Stimulated activated CD8-positive, alpha-beta memory T cell treated with anti-CD3 and anti-CD28 coated beads, Interleukin-4, amount 100 ng/mL, for 1 hour (primary cell): Measurements from ENCODE around the gene HECTD4.
A peak's percentile ranks its signal among the peaks of the same experiment; 100 is the strongest.

Experiments
- DNase-seq, 2 donors: peaks; one replicate each; pipeline ENCODE4 v3.0.0-alpha.2; 2020; ENCODE audit warnings: low read depth in 2 of 2, low spot score in 1 of 2

The HECTD4 gene

GRCh38 chr12:112182499-112182898 is 199.7 kb downstream of the HECTD4 start:
- DNase-seq, result no peak

DNA sequence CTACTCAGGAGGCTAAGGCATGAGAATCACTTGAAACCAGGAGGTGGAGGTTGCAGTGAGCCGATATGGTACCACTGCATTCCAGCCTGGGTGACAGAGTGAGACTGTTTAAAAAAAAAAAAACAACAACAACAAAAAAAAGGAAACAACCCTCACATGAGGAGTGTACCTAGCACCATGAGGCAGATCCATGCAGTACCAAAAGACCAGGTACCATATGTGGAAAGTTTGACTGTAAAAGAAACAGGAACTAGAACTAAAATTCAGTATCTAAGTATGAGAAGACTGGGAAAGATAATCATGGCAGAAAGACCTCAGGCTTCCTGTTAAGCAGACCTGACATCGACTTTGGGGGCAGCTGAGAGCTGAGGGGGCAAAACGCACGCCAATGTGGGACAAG is 201.8 kb downstream of the HECTD4 start:
- no peak for DNase-seq

DNA sequence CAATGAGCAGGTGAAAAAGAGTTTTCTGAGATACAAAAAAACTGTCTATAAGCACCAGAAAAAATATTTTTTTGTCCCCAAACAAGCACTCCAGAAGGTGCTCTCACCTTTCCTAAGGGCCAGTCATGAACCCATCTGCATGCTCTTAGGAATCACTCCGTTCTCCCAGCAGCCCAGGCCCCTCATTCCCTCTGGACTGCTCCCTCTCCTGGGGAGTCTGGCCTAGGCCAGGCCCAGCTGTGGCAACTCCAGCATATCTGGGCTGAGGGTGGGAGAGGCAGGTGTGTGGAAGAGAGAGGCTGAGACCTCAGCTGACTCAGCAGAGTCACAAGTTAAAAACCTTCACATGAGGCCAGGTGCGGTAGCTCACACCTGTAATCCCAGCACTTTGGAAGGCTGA is 202.3 kb downstream of the HECTD4 start:
- no peak for DNase-seq

GRCh38 chr12:112179341-112179740 is 202.9 kb downstream of the HECTD4 start:
- DNase-seq, result no peak

DNA sequence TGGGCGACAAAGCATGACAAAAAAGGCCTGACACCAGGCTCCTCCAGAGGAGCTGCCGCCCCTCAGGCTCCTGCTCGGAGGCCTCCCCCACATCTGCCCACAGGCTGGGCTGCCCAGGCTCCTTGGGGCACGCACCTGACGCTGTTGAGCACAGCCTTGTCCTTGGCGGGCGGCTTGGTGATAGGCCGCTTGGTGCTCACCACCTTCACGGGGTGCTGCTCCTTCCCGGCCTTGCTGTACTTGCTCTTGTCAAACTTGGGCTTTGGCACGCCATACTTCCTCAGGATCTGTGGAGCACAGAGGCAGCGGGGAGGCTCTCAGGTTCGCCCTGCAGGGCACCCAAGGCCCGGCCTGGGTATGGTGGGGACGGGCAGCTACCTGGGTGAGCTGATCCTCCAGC is 203.4 kb downstream of the HECTD4 start:
- no peak for DNase-seq

- DNase-seq, result no peak
These were observed 205.8 kb downstream of the HECTD4 start for GRCh38 chr12:112176321-112177010.

GRCh38 chr12:112175361-112176155 is 206.7 kb downstream of the HECTD4 start:
- DNase-seq, result no peak

DNA sequence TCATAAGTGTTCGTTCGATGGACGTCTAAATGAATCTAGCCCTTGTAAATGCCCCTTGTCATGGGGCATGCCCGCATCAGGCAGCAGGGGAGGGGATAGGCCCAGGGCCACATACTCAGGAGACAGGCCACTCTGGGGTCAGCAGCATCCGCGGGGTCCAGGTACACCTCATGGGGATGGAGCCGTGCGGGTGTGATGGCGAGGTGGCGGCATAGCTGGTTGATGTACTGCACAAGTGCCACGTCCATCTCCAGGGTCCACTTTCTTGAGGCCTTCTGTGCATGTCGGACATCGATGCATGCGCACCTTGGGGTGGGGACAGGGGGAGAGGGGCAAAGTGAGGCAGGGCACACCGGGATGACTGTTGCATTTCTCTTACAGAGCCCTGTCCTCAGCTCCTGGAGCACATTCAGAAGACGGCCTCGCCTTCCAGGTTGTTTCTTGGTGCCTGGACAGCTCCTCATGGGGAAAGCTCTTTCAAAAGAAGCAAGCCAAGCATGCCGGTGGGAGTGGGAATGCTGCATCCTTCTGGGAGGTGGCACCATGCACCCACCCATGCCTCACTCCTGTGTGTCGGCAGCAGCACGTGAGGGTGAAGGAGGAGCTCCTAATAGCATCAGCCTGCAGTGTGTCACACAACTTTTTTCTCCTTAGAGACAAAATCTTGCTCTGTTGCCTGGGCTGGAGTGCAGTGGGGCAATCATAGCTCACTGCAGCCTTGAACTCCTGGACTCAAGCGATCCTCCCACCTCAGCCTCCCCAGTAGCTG is 209.5 kb downstream of the HECTD4 start:
- DNase-seq, result no peak

DNA sequence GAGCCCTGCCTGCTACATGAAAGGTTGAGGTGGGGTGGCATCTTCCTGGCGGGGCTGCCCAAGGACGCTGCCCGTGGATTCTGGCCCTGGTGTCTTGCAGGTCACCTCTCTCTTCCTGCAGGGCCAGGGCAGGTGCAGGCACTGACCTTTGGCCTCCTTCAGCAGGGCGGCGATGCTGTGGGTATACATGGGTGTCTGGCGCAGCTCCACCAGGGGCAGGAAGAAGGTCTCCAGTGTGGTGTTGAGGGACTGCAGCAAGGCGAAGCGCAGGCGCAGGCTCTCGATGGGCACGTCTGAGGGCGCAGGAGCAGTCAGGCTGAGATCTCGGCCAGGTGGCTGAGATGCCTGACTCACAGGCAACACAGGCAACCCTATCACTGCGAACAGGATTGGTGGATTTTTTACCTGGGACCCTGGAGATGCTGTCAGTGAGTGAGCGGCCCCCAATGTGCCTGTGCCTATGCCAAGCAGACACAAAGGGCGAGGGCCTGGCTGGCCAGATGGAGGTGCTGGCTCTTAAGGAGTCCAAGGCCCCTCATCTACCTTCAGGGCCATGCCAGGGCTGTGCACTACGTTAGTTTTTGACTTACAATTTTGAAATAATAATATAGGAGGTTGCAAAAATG is 211.1 kb downstream of the HECTD4 start:
- DNase-seq, result no peak

- peak in 1 of 2 donors; percentile 15 for DNase-seq
These were observed 211.9 kb downstream of the HECTD4 start for GRCh38 chr12:112170376-112170775.

DNA sequence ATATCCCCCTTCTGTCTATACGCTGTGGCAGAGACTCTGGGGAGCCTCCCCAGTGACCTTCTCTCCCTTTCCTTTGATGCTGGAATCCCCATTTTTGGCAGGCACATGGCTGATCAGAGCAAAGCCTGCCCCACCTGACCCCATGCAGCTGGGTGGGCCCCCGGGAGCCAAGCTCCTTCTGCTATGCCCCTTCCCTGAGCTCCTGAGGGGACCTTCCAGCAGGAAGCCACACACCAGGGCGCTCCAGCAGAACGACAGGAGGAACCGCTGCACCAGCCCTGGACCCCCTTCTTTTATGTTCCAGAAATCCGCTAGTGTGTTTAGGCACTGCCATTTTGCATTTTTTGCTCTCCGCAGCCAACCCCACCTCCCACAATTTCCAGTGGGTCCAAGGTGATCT is 212.3 kb downstream of the HECTD4 start:
- DNase-seq, result no peak

GRCh38 chr12:112169161-112169872 is 212.9 kb downstream of the HECTD4 start:
- no peak for DNase-seq

DNA sequence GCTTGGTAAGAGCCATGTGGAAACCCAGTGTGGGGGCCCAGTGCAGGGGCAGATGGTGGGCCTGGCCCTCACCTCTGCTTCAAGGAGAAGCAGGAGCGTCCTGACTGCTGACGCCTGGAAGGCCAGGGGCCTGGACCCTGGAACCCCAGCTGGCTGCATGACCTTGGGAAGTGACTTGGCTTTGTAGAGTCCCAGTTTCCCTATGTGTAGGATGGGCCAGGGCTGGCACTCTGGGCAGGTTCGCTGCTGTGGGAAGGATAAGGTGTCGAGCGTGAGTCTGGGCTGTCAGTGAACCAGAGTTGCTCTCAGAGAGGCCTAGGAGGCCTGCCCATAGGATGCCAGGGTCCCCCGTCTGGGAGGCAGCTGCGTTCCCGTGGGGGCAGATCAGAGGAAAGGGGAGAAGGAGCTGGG is 213.7 kb downstream of the HECTD4 start:
- DNase-seq, result no peak

- no peak for DNase-seq
These were observed 214.3 kb downstream of the HECTD4 start for GRCh38 chr12:112167718-112168525.

DNA sequence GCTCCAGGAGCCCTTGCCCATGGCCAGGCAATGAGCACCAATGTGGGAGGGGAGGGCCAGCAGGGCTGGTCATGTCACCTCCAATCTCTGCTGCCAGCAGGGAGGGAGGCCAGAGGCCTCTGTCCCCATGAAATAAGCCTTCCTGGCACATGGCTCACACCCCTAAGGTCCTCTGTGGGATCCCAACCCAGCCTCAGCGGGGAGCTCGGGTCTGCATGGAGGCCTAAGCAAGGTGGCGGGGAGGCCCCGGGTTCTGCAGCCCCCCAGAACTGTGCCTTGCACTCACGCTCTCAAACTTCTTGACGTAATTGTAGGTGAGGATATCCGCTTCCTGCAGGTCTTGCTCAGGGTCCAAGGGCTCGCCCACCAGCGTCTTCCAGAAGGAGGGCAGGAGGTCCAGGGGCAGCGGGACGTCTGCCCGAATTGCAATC is 215.2 kb downstream of the HECTD4 start:
- DNase-seq, result no peak

DNA sequence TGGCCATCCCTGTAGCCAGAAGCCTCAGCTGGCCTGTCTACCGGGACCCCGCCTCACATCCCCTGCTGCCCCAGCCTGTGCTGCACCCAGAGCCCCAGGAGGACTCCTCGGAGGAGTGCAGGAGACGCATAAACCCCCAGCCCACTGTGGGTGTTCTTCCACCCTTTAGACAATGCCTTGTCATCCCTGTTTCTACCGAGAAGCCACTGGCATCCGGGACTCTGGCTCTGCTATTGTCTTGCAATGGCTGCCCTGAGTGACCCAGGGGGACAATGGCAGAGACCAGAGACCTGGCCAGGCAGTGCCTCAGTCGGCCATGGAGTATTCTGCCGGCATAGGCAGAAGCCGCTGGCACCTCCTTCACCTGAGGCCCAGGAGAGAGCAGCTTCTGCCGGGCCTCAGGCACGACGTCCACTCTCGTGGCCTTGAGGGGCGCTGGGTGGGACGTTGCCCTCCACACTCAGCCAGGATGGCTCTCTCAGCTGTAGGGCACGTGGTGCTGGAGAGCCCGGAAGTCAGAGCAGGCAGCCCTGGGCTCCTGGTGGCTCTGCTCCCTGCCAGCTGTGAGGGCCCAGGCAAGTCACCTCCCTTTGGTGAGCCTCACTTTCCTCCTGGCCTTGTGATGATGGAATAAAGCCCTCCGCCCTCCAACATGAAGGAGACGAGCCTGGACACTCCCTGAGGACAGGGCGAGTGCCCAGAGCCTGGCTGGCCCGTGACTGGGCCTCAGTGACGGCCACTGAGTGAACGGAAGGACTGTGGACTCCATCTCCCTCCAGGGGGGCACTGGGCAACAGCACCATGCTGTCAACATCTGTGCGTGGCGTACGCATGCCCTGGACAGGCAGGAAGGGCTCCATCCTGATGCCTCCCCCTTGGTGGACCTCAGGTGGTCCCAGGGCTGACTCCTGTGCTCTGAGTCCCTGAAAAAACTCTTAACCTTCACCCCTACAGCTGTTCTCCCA is 215.9 kb downstream of the HECTD4 start:
- DNase-seq, result no peak

GRCh38 chr12:112165624-112166023 is 216.6 kb downstream of the HECTD4 start:
- DNase-seq, result no peak

- no peak for DNase-seq
These were observed 218.1 kb downstream of the HECTD4 start for GRCh38 chr12:112164011-112164660.
